Measurements from ENCODE around the gene DSN1.

Gene DSN1

GRCh38 chr20:36756496-36756895 lies 17.1 kb downstream of the DSN1 start:
- H3K4me3 ChIP-seq (ENCODE audit: low read length), result no peak overlapping the region
- TF ChIP-seq ZNF274 (IDR thresholded peaks at IDR 0.05; ENCODE audit: low read depth, low read length), result no peak

- no peak overlapping the region for H3K4me3 ChIP-seq (ENCODE audit: low read length)
- TF ChIP-seq ZNF274 (IDR thresholded peaks at IDR 0.05; ENCODE audit: low read depth, low read length), result no peak
These were observed 18.8 kb downstream of the DSN1 start for GRCh38 chr20:36754656-36755222.

GRCh38 chr20:36752582-36752981 lies 21.0 kb downstream of the DSN1 start:
- no peak overlapping the region for H3K4me3 ChIP-seq (ENCODE audit: low read length)
- TF ChIP-seq ZNF274 (IDR thresholded peaks at IDR 0.05; ENCODE audit: low read depth, low read length), result no peak

GRCh38 chr20:36745927-36746659 lies 27.5 kb downstream of the DSN1 start, which contains the start of gene NDRG3:
TSS of gene NDRG3 (minus strand) at chr20:36746090. CDS start at chr20:36721735, 24,355 bp downstream.
- TF ChIP-seq ZNF274 (IDR thresholded peaks at IDR 0.05; ENCODE audit: low read depth, low read length), result no peak
- peak within 1 kb of the TSS; percentile 84 for H3K4me3 ChIP-seq (ENCODE audit: low read length)

- TF ChIP-seq ZNF274 (IDR thresholded peaks at IDR 0.05; ENCODE audit: low read depth, low read length), result no peak
- H3K4me3 ChIP-seq (ENCODE audit: low read length), result peak overlapping the region; percentile 84
These were observed 28.2 kb downstream of the DSN1 start for GRCh38 chr20:36745234-36745926.

GRCh38 chr20:36744764-36745191 lies 28.8 kb downstream of the DSN1 start:
- H3K4me3 ChIP-seq (ENCODE audit: low read length), result no peak overlapping the region
- TF ChIP-seq ZNF274 (IDR thresholded peaks at IDR 0.05; ENCODE audit: low read depth, low read length), result no peak

- no peak overlapping the region for H3K4me3 ChIP-seq (ENCODE audit: low read length)
- no peak for TF ChIP-seq ZNF274 (IDR thresholded peaks at IDR 0.05; ENCODE audit: low read depth, low read length)
These were observed 29.3 kb downstream of the DSN1 start for GRCh38 chr20:36744243-36744642.

GRCh38 chr20:36742558-36742957 lies 31.0 kb downstream of the DSN1 start:
- no peak for TF ChIP-seq ZNF274 (IDR thresholded peaks at IDR 0.05; ENCODE audit: low read depth, low read length)
- H3K4me3 ChIP-seq (ENCODE audit: low read length), result no peak overlapping the region

GRCh38 chr20:36741072-36741471 lies 32.5 kb downstream of the DSN1 start:
- TF ChIP-seq ZNF274 (IDR thresholded peaks at IDR 0.05; ENCODE audit: low read depth, low read length), result no peak

GRCh38 chr20:36737183-36737499 lies 36.4 kb downstream of the DSN1 start:
- TF ChIP-seq ZNF274 (IDR thresholded peaks at IDR 0.05; ENCODE audit: low read depth, low read length), result no peak
- no peak overlapping the region for H3K4me3 ChIP-seq (ENCODE audit: low read length)

More at GRCh38 chr20:36741072-36741471, 32.5 kb downstream of the DSN1 start:
- H3K4me3 ChIP-seq (ENCODE audit: low read length), result no peak overlapping the region

- TF ChIP-seq ZNF274 (IDR thresholded peaks at IDR 0.05; ENCODE audit: low read depth, low read length), result no peak
- no peak overlapping the region for H3K4me3 ChIP-seq (ENCODE audit: low read length)
These were observed 36.9 kb downstream of the DSN1 start for GRCh38 chr20:36736451-36737182.

GRCh38 chr20:36732456-36732855 lies 41.1 kb downstream of the DSN1 start:
- TF ChIP-seq ZNF274 (IDR thresholded peaks at IDR 0.05; ENCODE audit: low read depth, low read length), result no peak
- H3K4me3 ChIP-seq (ENCODE audit: low read length), result no peak overlapping the region

- no peak for TF ChIP-seq ZNF274 (IDR thresholded peaks at IDR 0.05; ENCODE audit: low read depth, low read length)
- no peak overlapping the region for H3K4me3 ChIP-seq (ENCODE audit: low read length)
These were observed 44.6 kb downstream of the DSN1 start for GRCh38 chr20:36728986-36729385.

GRCh38 chr20:36726168-36726567 lies 47.4 kb downstream of the DSN1 start:
- no peak overlapping the region for H3K4me3 ChIP-seq (ENCODE audit: low read length)

More at GRCh38 chr20:36726168-36726567, 47.4 kb downstream of the DSN1 start:
- no peak for TF ChIP-seq ZNF274 (IDR thresholded peaks at IDR 0.05; ENCODE audit: low read depth, low read length)
